Activated T-cell treated with anti-CD3 and anti-CD28 coated beads, Interleukin-2, amount 50 U/mL, for 4 hours (primary cell): ENCODE data around the gene KANSL1. TPM values are rescaled to one million over a fixed set of nuclear protein-coding genes. Genes with fewer than 3 reads are reported as not detected.
"Not testable (repeated sequence)": the region's sequence is repeated elsewhere in the genome, so short reads cannot be mapped to it uniquely, and the experiment has no call there.

ENCODE experiments used
- ATAC-seq, 2 donors: fragments of 200-7000 bp; cut with Tn5 transposase; one replicate each; pipeline ENCODE4 v1.10.0; 2021
- DNase-seq: peaks from one replicate; pipeline ENCODE4 v3.0.0-alpha.2; 2020
- H3K27me3 Mint-ChIP-seq: one replicate; pipeline ENCODE4 v1.8.0; 2021; ENCODE audit warnings: low read depth, mixed read lengths
- H3K36me3 Mint-ChIP-seq: one replicate; pipeline ENCODE4 v1.8.0; 2022; ENCODE audit warnings: mixed read lengths; ENCODE audit not compliant: insufficient read depth
- H3K4me1 Mint-ChIP-seq: one replicate; pipeline ENCODE4 v1.8.0; 2021; ENCODE audit warnings: low read depth, mixed read lengths
- H3K4me3 Mint-ChIP-seq: one replicate; pipeline ENCODE4 v1.8.0; 2021; ENCODE audit warnings: mild to moderate bottlenecking, moderate library complexity, mixed read lengths
- H3K9me3 Mint-ChIP-seq: one replicate; pipeline ENCODE4 v1.8.0; 2021; ENCODE audit warnings: mixed read lengths
- total RNA-seq, 3 donors: library from RNA; stranded (reverse); gene quantifications; one replicate each; pipeline ENCODE4 v1.2.1, GENCODE V29; 2021

KANSL1 gene
- total RNA-seq, 3 donors from 2014 or later = 44.1 to 58.1 (median 47.7) TPM

- H3K36me3 Mint-ChIP-seq = no peaks in the 10 kb centered on the region
- DNase-seq (no peak), ATAC-seq (no peak)
- H3K27me3 Mint-ChIP-seq = peaks cover 3% of the 10 kb centered on the region
- no peaks in the 10 kb centered on the region for H3K4me1 Mint-ChIP-seq
- H3K4me3 Mint-ChIP-seq = no peak overlapping the region
- no peaks in the 10 kb centered on the region for H3K9me3 Mint-ChIP-seq
Observed at GRCh38 chr17:46009681-46010596, 183.3 kb downstream of the KANSL1 start.

- no peak overlapping the region for H3K4me3 Mint-ChIP-seq
- H3K9me3 Mint-ChIP-seq = no peaks in the 10 kb centered on the region
- no peaks in the 10 kb centered on the region for H3K36me3 Mint-ChIP-seq
- H3K27me3 Mint-ChIP-seq = peaks cover 3% of the 10 kb centered on the region
- ATAC-seq (no peak), DNase-seq (no peak)
- no peaks in the 10 kb centered on the region for H3K4me1 Mint-ChIP-seq
Observed at GRCh38 chr17:46008591-46008990, 184.6 kb downstream of the KANSL1 start.

- H3K27me3 Mint-ChIP-seq = peaks cover 3% of the 10 kb centered on the region
- H3K9me3 Mint-ChIP-seq = no peaks in the 10 kb centered on the region
- H3K4me1 Mint-ChIP-seq = no peaks in the 10 kb centered on the region
- ATAC-seq (no peak), DNase-seq (no peak)
- no peaks in the 10 kb centered on the region for H3K36me3 Mint-ChIP-seq
- H3K4me3 Mint-ChIP-seq = no peak overlapping the region
Observed at GRCh38 chr17:46007461-46007965, 185.7 kb downstream of the KANSL1 start.

- not testable (repeated sequence) for H3K36me3 Mint-ChIP-seq, H3K9me3 Mint-ChIP-seq, H3K27me3 Mint-ChIP-seq, H3K4me3 Mint-ChIP-seq, H3K4me1 Mint-ChIP-seq, ATAC-seq, DNase-seq
Observed at GRCh38 chr17:46006082-46006481, 187.1 kb downstream of the KANSL1 start.

GRCh38 chr17:46003907-46004748 is 189.1 kb downstream of the KANSL1 start:
- DNase-seq (no peak), ATAC-seq (no peak)
- H3K27me3 Mint-ChIP-seq = no peaks in the 10 kb centered on the region

GRCh38 chr17:46002973-46003316 is 190.3 kb downstream of the KANSL1 start:
- H3K4me3 Mint-ChIP-seq = no peak overlapping the region
- no peaks in the 10 kb centered on the region for H3K9me3 Mint-ChIP-seq
- ATAC-seq (peak in 1 of 2 donors; percentile 27), DNase-seq (no peak)
- H3K4me1 Mint-ChIP-seq = no peaks in the 10 kb centered on the region
- H3K36me3 Mint-ChIP-seq = no peaks in the 10 kb centered on the region
- no peaks in the 10 kb centered on the region for H3K27me3 Mint-ChIP-seq

More at GRCh38 chr17:46003907-46004748, 189.1 kb downstream of the KANSL1 start:
- H3K4me3 Mint-ChIP-seq = no peak overlapping the region
- no peaks in the 10 kb centered on the region for H3K4me1 Mint-ChIP-seq
- H3K9me3 Mint-ChIP-seq = no peaks in the 10 kb centered on the region
- no peaks in the 10 kb centered on the region for H3K36me3 Mint-ChIP-seq

- Mint-ChIP-seq H3K36me3 (no peaks in the 10 kb centered on the region), H3K9me3 (no peaks in the 10 kb centered on the region), H3K4me1 (no peaks in the 10 kb centered on the region), H3K4me3 (no peak overlapping the region), H3K27me3 (no peaks in the 10 kb centered on the region)
- DNase-seq = peak; percentile 76
- ATAC-seq = peak; percentile 89 to 91
Observed at GRCh38 chr17:46002311-46002972, 190.8 kb downstream of the KANSL1 start.

GRCh38 chr17:46001390-46002310 is 191.6 kb downstream of the KANSL1 start:
- Mint-ChIP-seq H3K4me3 (no peak overlapping the region), H3K27me3 (no peaks in the 10 kb centered on the region), H3K4me1 (no peaks in the 10 kb centered on the region), H3K36me3 (no peaks in the 10 kb centered on the region), H3K9me3 (no peaks in the 10 kb centered on the region)
- ATAC-seq = no peak
- no peak for DNase-seq

GRCh38 chr17:46000757-46001156 is 192.5 kb downstream of the KANSL1 start:
- DNase-seq (no peak), ATAC-seq (no peak)
- H3K9me3 Mint-ChIP-seq = no peaks in the 10 kb centered on the region
- H3K27me3 Mint-ChIP-seq = no peaks in the 10 kb centered on the region
- no peak overlapping the region for H3K4me3 Mint-ChIP-seq
- no peaks in the 10 kb centered on the region for H3K4me1 Mint-ChIP-seq
- H3K36me3 Mint-ChIP-seq = no peaks in the 10 kb centered on the region

GRCh38 chr17:46000292-46000691 is 192.9 kb downstream of the KANSL1 start:
- no peak overlapping the region for H3K4me3 Mint-ChIP-seq
- no peaks in the 10 kb centered on the region for H3K27me3 Mint-ChIP-seq
- H3K36me3 Mint-ChIP-seq = no peaks in the 10 kb centered on the region
- no peaks in the 10 kb centered on the region for H3K9me3 Mint-ChIP-seq
- DNase-seq (no peak), ATAC-seq (no peak)
- H3K4me1 Mint-ChIP-seq = no peaks in the 10 kb centered on the region

GRCh38 chr17:45999900-46000290 is 193.3 kb downstream of the KANSL1 start:
- ATAC-seq (no peak), DNase-seq (no peak)
- H3K9me3 Mint-ChIP-seq = no peaks in the 10 kb centered on the region
- H3K36me3 Mint-ChIP-seq = no peaks in the 10 kb centered on the region
- H3K4me1 Mint-ChIP-seq = no peaks in the 10 kb centered on the region
- no peak overlapping the region for H3K4me3 Mint-ChIP-seq
- H3K27me3 Mint-ChIP-seq = no peaks in the 10 kb centered on the region

- Mint-ChIP-seq H3K4me3 (no peak within 1 kb of the TSS), H3K36me3 (no peaks in the 10 kb centered on the region), H3K4me1 (no peaks in the 10 kb centered on the region), H3K27me3 (no peaks in the 10 kb centered on the region), H3K9me3 (no peaks in the 10 kb centered on the region)
- ATAC-seq = no peak
- no peak for DNase-seq
Observed at GRCh38 chr17:45998987-45999899, 194.0 kb downstream of the KANSL1 start, which contains the start of gene STH. Gene STH, plus strand, starts transcription at chr17:45999250. Its CDS starts 30 bp downstream, at chr17:45999280.
